Keratinocyte (primary cell): Measurements from ENCODE around the gene LPA. TPM values are rescaled to one million over a fixed set of nuclear protein-coding genes. Genes with fewer than 3 reads are reported as not detected.
"Not testable (repeated sequence)": the region's sequence is repeated elsewhere in the genome, so short reads cannot be mapped to it uniquely, and the experiment has no call there.

Experiments used
- DNase-seq: peaks from one replicate; pipeline ENCODE4 v3.0.0-alpha.2; 2011; ENCODE audit warnings: low read depth, missing footprints, low spot score
- FAIRE-seq: peaks from 2 replicates; lab custom pipeline; 2011; peaks lifted over from hg19 to GRCh38; lab: Jason Lieb, UNC
- H2AFZ ChIP-seq: 2 replicates; pipeline ENCODE4 v1.6.0; 2012; ENCODE audit warnings: low read length, control low read depth, inconsistent platforms; ENCODE audit not compliant: control insufficient read depth
- H3K27ac ChIP-seq: 2 replicates; pipeline ENCODE4 v1.5.1; 2011; ENCODE audit warnings: low read length; ENCODE audit not compliant: control insufficient read depth, insufficient read depth
- H3K27me3 ChIP-seq: 3 replicates; pipeline ENCODE4 v1.6.0; 2011; ENCODE audit warnings: low read length; ENCODE audit not compliant: control insufficient read depth, insufficient read depth; ENCODE audit errors: extremely low read depth
- H3K36me3 ChIP-seq, 2 experiments: 2 replicates in 1 of 2; 3 replicates in 1 of 2; pipeline ENCODE4 v1.5.1; 2011; ENCODE audit warnings: low read length in 2 of 2, mild to moderate bottlenecking in 1 of 2; ENCODE audit not compliant: control insufficient read depth in 2 of 2, insufficient read depth in 2 of 2; ENCODE audit errors: extremely low read depth in 1 of 2
- H3K4me1 ChIP-seq: 3 replicates; pipeline ENCODE4 v1.5.1; 2011; ENCODE audit warnings: low read length; ENCODE audit not compliant: control insufficient read depth, insufficient read depth; ENCODE audit errors: extremely low read depth
- H3K4me2 ChIP-seq: 3 replicates; pipeline ENCODE4 v1.6.0; 2011; ENCODE audit warnings: low read depth, low read length; ENCODE audit not compliant: control insufficient read depth, insufficient read depth; ENCODE audit errors: extremely low read depth
- H3K4me3 ChIP-seq, 3 experiments: fragments of 200-600 bp in 1 of 3; sonication (generic) in 1 of 3; 2 replicates in 2 of 3; 3 replicates in 1 of 3; pipeline ENCODE4 v1.5.1; 2011 to 2016; ENCODE audit warnings: low read length in 3 of 3, mild to moderate bottlenecking in 3 of 3, control low read depth in 2 of 3, inconsistent platforms in 1 of 3, low read depth in 1 of 3, mixed read lengths in 1 of 3, mixed run types in 1 of 3, moderate library complexity in 1 of 3; ENCODE audit not compliant: control insufficient read depth in 2 of 3, insufficient read depth in 2 of 3; ENCODE audit errors: extremely low read depth in 1 of 3
- H3K79me2 ChIP-seq: 2 replicates; pipeline ENCODE4 v1.6.0; 2012; ENCODE audit warnings: low read length; ENCODE audit not compliant: control insufficient read depth, insufficient read depth
- H3K9ac ChIP-seq: 3 replicates; pipeline ENCODE4 v1.6.0; 2011; ENCODE audit warnings: low read length; ENCODE audit not compliant: control insufficient read depth, insufficient read depth; ENCODE audit errors: extremely low read depth
- H3K9me1 ChIP-seq: 3 replicates; pipeline ENCODE4 v1.6.0; 2011; ENCODE audit warnings: low read length; ENCODE audit not compliant: control insufficient read depth, insufficient read depth; ENCODE audit errors: extremely low read depth
- H3K9me3 ChIP-seq: 2 replicates; pipeline ENCODE4 v1.5.1; 2012; ENCODE audit warnings: low read depth, low read length; ENCODE audit not compliant: control insufficient read depth
- H4K20me1 ChIP-seq: 3 replicates; pipeline ENCODE4 v1.6.0; 2011; ENCODE audit warnings: low read length; ENCODE audit not compliant: control insufficient read depth, insufficient read depth; ENCODE audit errors: extremely low read depth
- CTCF ChIP-seq, 3 experiments: IDR thresholded peaks in 1 of 3; conservative IDR thresholded peaks in 1 of 3; optimal IDR thresholded peaks in 1 of 3; 2 replicates in 2 of 3; 3 replicates in 1 of 3; pipeline versions ENCODE3 to v1.5.1; 2011; ENCODE audit warnings: low read length in 3 of 3, mild to moderate bottlenecking in 3 of 3, moderate library complexity in 2 of 3, control low read depth in 1 of 3, inconsistent platforms in 1 of 3; ENCODE audit not compliant: insufficient read depth in 2 of 3; ENCODE audit errors: extremely low read depth in 1 of 3
- EZH2 ChIP-seq: IDR thresholded peaks from one replicate; pipeline ENCODE4 v1.6.1; 2012; ENCODE audit warnings: inconsistent platforms, mild to moderate bottlenecking, low read length, moderate library complexity
- dilution Hi-C: fragments of 300-500 bp; cut with MboI; formaldehyde crosslinking; loops from one replicate; pipeline ENCODE4 v1.7.0; 2020; ENCODE audit warnings: low sequenced_read_pairs; ENCODE audit not compliant: extremely low pct_ligation_motif_present
- polyA plus RNA-seq, 5 experiments: library from polyadenylated mRNA; depleted of rRNA in 3 of 5; stranded (reverse) in 3 of 5; stranded (forward) in 1 of 5; unstranded in 1 of 5; fragments of >200 nt; gene quantifications; 1 replicate in 1 of 5; 2 replicates in 3 of 5; 3 replicates in 1 of 5; pipeline versions ENCODE4 v1.2.1 to v1.2.3, GENCODE V29; 2011 to 2012; ENCODE audit warnings: missing spikeins in 2 of 5, low read depth in 1 of 5, low replicate concordance in 1 of 5

Gene LPA
- polyA plus RNA-seq, 1 donor (not counting 4 experiments of a cell fraction or from before 2014, with no cell fraction given) = not detected

GRCh38 chr6:160690458-160690857 lies 26.4 kb upstream of the LPA start:
- Histone ChIP-seq H3K27me3 (no peaks in the 10 kb centered on the region), H3K9me1 (no peaks in the 10 kb centered on the region), H3K4me2 (no peak overlapping the region), H3K27ac (no peak overlapping the region), H3K4me3 (no peak overlapping the region), H3K79me2 (no peaks in the 10 kb centered on the region), H2AFZ (no peak overlapping the region), H3K36me3 (no peaks in the 10 kb centered on the region), H3K9me3 (no peaks in the 10 kb centered on the region), H3K4me1 (no peaks in the 10 kb centered on the region), H3K9ac (no peak overlapping the region), H4K20me1 (no peaks in the 10 kb centered on the region)
- TF ChIP-seq EZH2 (no peak), CTCF (optimal IDR thresholded peaks at IDR 0.05 in 1 of 3, IDR thresholded peaks at IDR 0.05 in 1 of 3, conservative IDR thresholded peaks at IDR 0.05 in 1 of 3; ENCODE audit: extremely low read depth in 1 of 3, insufficient read depth in 2 of 3, low read length in 3 of 3) (no peak)
- DNase-seq = no peak
- FAIRE-seq = no peak
- dilution Hi-C loops = no loop called here

- Histone ChIP-seq H4K20me1 (no peaks in the 10 kb centered on the region), H2AFZ (no peak overlapping the region), H3K27me3 (no peaks in the 10 kb centered on the region), H3K4me3 (no peak overlapping the region), H3K9me1 (no peaks in the 10 kb centered on the region), H3K9me3 (no peaks in the 10 kb centered on the region), H3K79me2 (no peaks in the 10 kb centered on the region), H3K4me1 (no peaks in the 10 kb centered on the region), H3K36me3 (no peaks in the 10 kb centered on the region), H3K9ac (no peak overlapping the region), H3K4me2 (no peak overlapping the region), H3K27ac (no peak overlapping the region)
- TF ChIP-seq CTCF (optimal IDR thresholded peaks at IDR 0.05 in 1 of 3, IDR thresholded peaks at IDR 0.05 in 1 of 3, conservative IDR thresholded peaks at IDR 0.05 in 1 of 3; ENCODE audit: extremely low read depth in 1 of 3, insufficient read depth in 2 of 3, low read length in 3 of 3) (no peak), EZH2 (no peak)
- DNase-seq (no peak), FAIRE-seq (no peak)
- dilution Hi-C loops = no loop called here
Measured at GRCh38 chr6:160685762-160686450, 21.8 kb upstream of the LPA start.

GRCh38 chr6:160685101-160685761 lies 21.2 kb upstream of the LPA start:
- dilution Hi-C loops, FAIRE-seq: not testable (repeated sequence)

More at GRCh38 chr6:160685101-160685761, 21.2 kb upstream of the LPA start:
- H2AFZ ChIP-seq, H3K4me1 ChIP-seq, H3K27me3 ChIP-seq, DNase-seq, H3K9me1 ChIP-seq, H3K4me2 ChIP-seq, H3K9me3 ChIP-seq, H4K20me1 ChIP-seq, H3K27ac ChIP-seq, H3K36me3 ChIP-seq, H3K79me2 ChIP-seq, H3K4me3 ChIP-seq, H3K9ac ChIP-seq: not testable (repeated sequence)
